ENCODE results near the gene TDRD7.
A peak's percentile ranks its signal among the peaks of the same experiment; 100 is the strongest.

Gene TDRD7

DNA sequence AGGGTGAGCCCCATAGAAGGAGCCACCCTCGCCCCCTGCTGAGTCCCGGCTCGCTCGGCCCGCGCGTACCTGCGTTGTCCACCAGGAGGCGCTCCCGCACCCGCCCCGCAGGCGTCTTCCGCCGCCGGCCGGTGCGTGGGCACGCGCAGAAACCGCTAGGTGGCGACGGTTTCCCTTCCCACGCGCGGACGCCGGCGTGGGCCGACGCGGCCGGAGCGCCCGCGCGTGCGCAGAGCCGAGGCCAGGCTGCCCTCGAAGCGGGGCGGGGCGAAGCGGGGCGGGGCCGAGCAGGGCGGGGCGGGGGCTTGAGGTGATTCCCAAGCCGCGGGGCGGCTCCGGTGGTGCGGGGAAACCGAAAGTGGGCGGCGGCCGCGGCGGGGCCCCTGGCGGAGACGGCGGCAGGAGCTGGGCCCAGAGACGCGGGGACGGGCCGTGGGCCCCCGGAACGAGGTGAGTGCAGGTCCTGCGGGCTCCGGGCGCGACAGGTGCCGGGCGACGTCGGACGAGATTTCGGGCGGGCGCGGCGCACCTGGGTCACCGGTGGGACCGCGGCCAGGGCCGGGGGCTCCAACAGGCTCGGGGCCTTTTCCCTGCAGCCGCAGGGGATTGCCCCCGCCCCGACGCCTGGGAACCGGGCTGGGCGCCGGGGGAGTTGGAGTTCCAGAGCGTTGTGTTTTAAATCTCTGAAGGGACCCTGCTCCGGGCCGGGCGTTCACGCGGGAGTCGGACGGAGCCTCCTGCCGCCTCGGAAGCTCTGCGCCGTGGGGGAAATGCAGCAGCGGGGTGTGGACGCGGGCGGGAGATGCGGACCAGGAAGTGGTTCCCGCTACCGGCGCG lies at the start of gene TDRD7:
Gene TDRD7, plus strand, starts transcription at position 308 of the 837 bp plus-strand sequence. CDS start 16,370 bp downstream, outside the sequence.
- DNase-seq: peak; percentile 95

- peak; percentile 80 for DNase-seq
Observed at GRCh38 chr9:97362777-97363545, 48.9 kb upstream of the TDRD7 start.

DNA sequence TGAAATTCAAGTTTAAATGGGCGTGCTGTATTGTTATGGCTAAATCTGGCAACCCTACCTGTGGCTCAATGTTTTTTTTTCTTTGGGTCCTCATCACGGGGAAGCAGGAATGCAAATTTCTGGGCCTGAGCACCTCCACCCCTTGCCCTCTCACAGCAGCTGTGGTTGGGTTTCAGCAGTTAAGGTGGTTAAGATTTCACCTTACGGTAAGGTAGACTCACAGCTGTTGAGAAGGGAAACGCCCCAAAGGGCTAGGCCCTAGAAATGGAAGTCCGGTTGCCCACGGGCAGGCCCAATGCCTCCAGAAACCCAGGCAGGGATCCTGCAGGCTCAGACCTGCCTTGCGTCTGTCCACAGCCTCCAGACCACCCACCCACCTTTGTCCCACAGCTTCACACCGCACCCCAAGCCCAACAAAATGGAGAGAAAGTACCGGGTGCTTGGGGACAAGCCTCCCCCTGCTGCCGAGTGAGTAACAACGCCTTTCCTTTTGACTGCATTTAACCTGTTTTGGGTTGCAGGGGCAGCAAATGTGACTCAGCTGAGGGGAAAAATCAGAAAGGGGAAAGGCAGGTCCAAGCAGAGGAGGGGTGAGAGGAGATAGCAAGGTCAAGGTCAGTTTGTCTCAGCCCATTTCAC lies 48.1 kb upstream of the TDRD7 start:
- no peak for DNase-seq

GRCh38 chr9:97364769-97365490 lies 47.0 kb upstream of the TDRD7 start:
- no peak for DNase-seq

DNA sequence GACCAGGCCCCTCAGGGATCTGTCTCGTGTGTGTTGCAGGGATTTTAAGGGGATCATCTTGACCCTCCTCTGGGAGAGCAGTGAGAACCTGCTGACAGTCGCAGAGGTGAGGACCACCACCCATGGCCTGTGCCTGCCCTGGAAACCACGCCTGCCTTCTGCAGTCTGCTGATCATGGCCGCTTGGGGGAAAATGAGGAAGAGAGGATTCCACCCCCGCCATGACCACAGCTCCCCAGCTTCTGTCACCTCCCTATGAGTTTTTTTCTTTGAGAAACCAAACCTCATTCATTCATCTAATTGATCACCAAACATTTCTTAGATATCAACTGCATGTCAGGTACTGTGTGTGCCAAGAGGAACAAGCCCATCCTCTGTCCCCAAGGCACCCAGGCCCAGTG lies 46.3 kb upstream of the TDRD7 start:
- DNase-seq: peak; percentile 56

DNA sequence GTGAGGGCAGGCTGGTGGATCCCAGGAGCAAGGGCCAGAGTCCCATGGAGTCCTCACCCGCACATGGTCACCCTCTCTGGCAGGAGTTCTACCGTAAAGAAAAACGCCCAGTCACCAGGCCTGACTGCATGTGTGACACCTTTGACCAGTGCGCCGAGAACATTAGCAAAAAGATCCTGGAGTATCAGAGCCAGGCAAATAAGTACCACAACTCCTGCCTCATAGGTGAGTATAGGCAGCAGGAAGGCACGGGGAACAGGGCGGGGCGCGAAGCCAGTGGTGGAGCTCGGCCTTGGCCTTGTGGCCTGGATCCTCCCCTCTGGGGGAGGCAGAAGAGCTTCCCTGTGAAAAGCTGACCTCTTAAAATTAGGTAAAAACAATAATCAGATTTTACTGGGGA lies 45.4 kb upstream of the TDRD7 start:
- no peak for DNase-seq

- DNase-seq: peak; percentile 29
Observed at GRCh38 chr9:97366889-97367288, 45.0 kb upstream of the TDRD7 start.

GRCh38 chr9:97367729-97368128 lies 44.2 kb upstream of the TDRD7 start:
- DNase-seq: no peak

DNA sequence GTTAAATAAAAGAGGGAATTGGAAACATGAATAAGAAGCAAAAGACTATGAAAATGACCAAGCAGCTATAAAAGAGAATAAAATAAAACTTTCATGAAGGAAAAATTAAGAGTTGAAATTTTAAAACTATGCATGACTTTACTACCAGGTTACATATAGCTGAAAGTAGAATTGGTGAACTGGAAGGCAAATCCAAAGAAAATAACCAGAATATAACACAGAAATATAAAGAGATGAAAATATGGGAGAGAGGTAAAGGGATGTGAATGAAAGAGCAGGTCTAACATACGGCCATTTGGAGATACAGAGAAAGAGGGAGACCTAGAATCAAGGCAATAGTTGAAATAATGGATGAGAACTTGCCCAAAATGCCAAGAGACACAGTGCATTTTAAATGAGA lies 42.9 kb upstream of the TDRD7 start:
- DNase-seq: no peak

GRCh38 chr9:97372580-97372979 lies 39.3 kb upstream of the TDRD7 start:
- DNase-seq: no peak

GRCh38 chr9:97373331-97373730 lies 38.6 kb upstream of the TDRD7 start:
- DNase-seq: no peak

DNA sequence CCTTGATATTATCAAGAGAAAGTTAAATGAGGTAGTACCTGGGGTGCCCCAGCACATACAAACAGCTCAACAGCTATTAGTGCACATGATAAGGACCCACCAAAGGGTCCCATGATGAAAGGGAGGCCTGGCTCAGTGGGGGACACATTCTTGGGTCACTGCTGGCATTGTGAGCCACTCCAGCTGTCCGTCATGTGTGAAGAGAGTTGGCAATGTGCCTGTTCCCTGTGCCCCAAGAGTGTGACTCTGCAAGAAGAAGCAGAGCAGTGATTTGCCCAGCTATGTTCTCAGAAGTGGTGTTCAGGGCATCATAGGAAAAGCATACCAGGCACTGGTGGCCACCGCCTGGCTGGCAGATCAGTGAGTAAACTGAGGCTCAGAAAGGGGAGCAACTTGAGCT lies 37.1 kb upstream of the TDRD7 start:
- no peak for DNase-seq

DNA sequence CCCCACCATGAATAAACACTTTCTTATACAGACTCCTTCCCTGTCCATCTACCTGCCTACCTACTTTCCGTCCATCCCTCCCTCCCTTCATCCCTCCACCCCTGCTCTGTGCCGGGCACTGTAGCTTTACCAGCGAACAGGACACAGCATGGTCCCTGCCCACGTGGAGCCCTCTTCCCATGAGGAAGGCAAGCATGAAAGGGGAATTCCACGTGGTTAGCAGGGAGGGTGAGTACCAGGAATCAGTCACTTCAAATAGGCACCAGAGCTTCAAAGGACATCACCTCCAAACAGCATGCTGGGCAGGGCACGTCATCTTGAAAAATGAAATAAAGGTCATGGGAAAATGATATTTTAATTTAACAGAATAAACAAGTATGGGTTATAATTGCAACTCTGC lies 35.0 kb upstream of the TDRD7 start:
- no peak for DNase-seq

- DNase-seq: no peak
Observed at GRCh38 chr9:97382099-97382718, 29.7 kb upstream of the TDRD7 start.

DNA sequence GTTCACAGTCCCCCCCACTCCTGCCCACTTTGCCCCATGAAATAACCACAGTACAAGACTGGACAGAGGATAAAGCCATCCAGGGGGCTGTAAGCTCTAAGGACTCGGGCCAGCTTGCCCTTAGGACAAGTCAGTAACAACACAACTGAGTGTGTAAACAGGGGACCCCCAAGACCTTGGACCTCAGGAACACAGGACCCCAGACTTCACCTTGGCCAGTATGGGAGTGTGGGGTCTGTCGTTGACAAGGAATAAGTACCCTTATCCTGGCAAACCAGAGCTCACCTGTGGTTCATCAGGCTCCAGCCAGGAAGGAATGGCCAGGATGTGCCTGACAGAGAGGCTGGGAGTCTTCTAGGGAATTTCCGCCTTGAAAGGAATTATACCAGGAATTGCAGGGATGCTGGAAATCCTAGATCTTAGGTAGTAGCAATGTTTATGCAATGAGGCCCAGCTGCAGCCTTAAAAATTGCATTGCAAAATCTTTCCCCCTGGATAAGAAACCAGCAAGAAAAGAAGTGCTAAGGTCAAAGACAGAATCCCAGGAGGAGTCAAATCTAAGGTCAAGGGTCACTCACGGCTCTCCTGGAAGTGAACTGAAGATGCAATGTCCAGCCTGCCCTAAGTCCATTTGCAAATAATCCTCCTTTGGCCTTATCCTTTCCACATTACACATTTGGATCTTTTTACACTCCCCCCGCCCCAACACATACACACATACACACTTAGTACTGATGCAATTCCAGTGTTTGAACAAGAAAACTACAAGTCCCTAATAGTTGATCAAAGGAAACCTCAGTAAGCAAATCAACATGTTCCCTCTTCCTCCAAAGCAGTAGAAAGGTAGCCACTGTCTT lies 27.3 kb upstream of the TDRD7 start:
- DNase-seq: no peak

DNA sequence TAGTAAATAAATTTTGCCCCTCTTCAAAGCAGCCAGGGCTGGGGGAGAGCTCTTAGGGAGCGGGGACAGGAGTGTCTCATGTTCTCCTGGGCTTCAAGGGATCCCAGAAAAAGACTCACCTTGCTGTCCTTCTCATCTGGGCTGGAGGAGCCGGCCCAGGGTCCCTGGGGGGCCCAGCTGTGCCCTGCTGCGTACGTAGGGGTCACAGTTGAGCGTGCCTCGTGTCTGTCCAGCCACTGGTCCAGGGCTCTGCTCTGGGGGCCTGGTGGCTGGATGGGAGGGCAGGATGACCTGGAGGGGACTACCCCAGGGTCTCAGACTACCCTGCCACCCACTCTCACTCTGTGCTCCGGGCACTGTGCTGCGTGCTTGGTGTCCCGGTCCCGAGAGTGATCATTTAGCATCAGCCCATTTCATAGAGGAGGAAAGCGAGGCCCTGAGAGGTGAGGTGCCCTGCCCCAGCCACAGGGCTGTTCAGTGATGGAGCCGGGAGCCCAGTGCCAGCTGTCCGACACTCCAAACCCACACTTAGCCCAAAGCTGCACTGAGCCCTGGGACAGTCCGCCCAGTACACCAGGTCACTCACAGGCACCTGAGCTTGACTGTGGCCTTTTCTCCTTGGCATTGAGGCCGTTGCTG lies 26.2 kb upstream of the TDRD7 start:
- DNase-seq: no peak

DNA sequence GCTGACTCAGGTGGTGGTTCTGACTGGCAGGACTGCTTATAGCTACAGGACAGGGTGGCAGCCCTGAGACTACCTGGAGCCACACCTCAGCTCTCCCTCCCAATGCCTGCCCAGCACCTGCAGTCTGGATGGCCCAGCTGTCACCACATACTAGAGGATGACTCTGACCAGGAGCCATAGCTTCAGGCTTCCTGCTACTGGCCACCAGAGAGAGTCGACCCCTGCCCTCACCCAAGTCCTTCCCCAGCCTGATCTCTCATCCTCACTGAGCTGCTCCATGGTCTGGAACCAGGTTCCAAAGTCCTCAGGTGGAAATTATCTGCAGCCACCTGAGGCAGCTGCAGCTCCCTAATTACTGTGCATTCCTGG lies 25.6 kb upstream of the TDRD7 start:
- DNase-seq: no peak

GRCh38 chr9:97386733-97387503 lies 25.0 kb upstream of the TDRD7 start:
- DNase-seq: peak; percentile 58

DNA sequence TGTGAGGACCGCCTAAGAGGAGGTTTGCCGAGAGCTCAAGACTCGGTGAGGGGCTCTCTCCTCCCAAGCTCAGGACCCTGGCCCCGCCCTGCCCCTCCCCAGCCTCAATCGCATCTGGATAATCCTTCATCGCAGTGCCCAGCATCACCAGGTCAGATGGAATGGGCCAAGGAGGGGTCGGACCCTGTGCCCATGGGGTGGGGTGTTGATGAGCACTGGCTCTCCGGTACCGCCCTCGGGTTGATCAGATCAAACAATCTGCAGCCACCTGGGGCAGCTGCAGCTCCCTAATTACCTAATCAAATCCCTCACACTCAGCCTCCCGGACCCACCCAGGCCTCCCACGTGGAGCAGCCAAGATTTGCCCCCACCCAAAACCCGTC lies 24.4 kb upstream of the TDRD7 start:
- DNase-seq: no peak

- no peak for DNase-seq
Observed at GRCh38 chr9:97387936-97388684, 23.8 kb upstream of the TDRD7 start.
